Spinal cord (tissue), 10 donors: Measurements from ENCODE around the gene ZC3H12A. TPM values are rescaled to one million over a fixed set of nuclear protein-coding genes. Genes with fewer than 3 reads are reported as not detected.
"Not testable (repeated sequence)": the region's sequence is repeated elsewhere in the genome, so short reads cannot be mapped to it uniquely, and the experiment has no call there.

Source experiments
- DNase-seq, 6 donors: peaks; one replicate each; pipeline versions ENCODE4 v3.0.0 to v3.0.0-alpha.2; 2013 to 2015; ENCODE audit warnings: low spot score in 6 of 6, low read depth in 4 of 6
- H3K27ac ChIP-seq: one replicate; pipeline ENCODE4 v1.5.1; 2013; ENCODE audit warnings: low read depth, low read length, control low read depth
- H3K27me3 ChIP-seq: one replicate; pipeline ENCODE4 v1.6.1; 2013; ENCODE audit warnings: low read length; ENCODE audit not compliant: control insufficient read depth, insufficient read depth
- H3K36me3 ChIP-seq: one replicate; pipeline ENCODE4 v1.6.1; 2013; ENCODE audit warnings: low read length; ENCODE audit not compliant: control insufficient read depth, insufficient read depth
- H3K4me1 ChIP-seq: one replicate; pipeline ENCODE4 v1.6.1; 2013; ENCODE audit warnings: low read length; ENCODE audit not compliant: control insufficient read depth, insufficient read depth
- H3K4me3 ChIP-seq: one replicate; pipeline ENCODE4 v1.5.1; 2013; ENCODE audit warnings: low read depth, low read length, control low read depth
- H3K9me3 ChIP-seq: one replicate; pipeline ENCODE4 v1.6.1; 2013; ENCODE audit warnings: low read length; ENCODE audit not compliant: control insufficient read depth, insufficient read depth
- WGBS: methylation state at CpG from one replicate; pipeline ENCODE4 v1.1.5; 2013; ENCODE audit warnings: missing lambda C conversion rate; ENCODE audit not compliant: insufficient coverage; 5-methylcytosine and 5-hydroxymethylcytosine counted together
- polyA plus RNA-seq, 2 donors: library from polyadenylated mRNA; unstranded; fragments of 120-200 nt; gene quantifications; one replicate each; pipeline ENCODE4 v1.2.1, GENCODE V29; 2013; ENCODE audit not compliant: insufficient read length in 2 of 2
- total RNA-seq, 2 donors: library from RNA; depleted of rRNA in 1 of 2; stranded (reverse); fragments of 120-200 nt in 1 of 2; fragments of >200 nt in 1 of 2; gene quantifications; one replicate each; pipeline versions ENCODE4 v1.2.3 to v1.2.4, GENCODE V29; 2013 to 2014
- donor health status: healthy.

Gene ZC3H12A
- total and polyA plus RNA-seq, 4 donors: 0.65 to 2.4 (median 1.2) TPM

GRCh38 chr1:37513795-37514349 lies 39.5 kb downstream of the ZC3H12A start:
- no peaks in the 10 kb centered on the region for H3K9me3 ChIP-seq
- H3K4me3 ChIP-seq: peak overlapping the region; percentile 69
- under 1% methylated on average over 19 of the region's 26 CpGs for WGBS
- peaks cover 11% of the 10 kb centered on the region for H3K36me3 ChIP-seq
- H3K4me1 ChIP-seq: peaks cover 6% of the 10 kb centered on the region
- peak in 4 of 6 donors; percentile 15 to 81 (median 26) for DNase-seq
- H3K27me3 ChIP-seq: no peaks in the 10 kb centered on the region
- no peak overlapping the region for H3K27ac ChIP-seq

- no peaks in the 10 kb centered on the region for H3K27me3 ChIP-seq
- H3K4me1 ChIP-seq: peaks cover 6% of the 10 kb centered on the region
- WGBS: under 1% methylated on average over 98 of the region's 100 CpGs
- H3K36me3 ChIP-seq: peaks cover 9% of the 10 kb centered on the region
- H3K4me3 ChIP-seq: peak within 1 kb of the TSS; percentile 69
- peak within 1 kb of the TSS; percentile 88 for H3K27ac ChIP-seq
- peak; percentile 65 to 95 (median 80) for DNase-seq
- H3K9me3 ChIP-seq: no peaks in the 10 kb centered on the region
These were observed 40.2 kb downstream of the ZC3H12A start, which contains the start of gene MEAF6 for GRCh38 chr1:37514350-37515184. Gene MEAF6 (minus strand): TSS chr1:37514766. CDS start chr1:37514746, 20 bp downstream.

GRCh38 chr1:37515185-37516034 lies 41.0 kb downstream of the ZC3H12A start:
- 67% methylated on average over 4 of the region's 18 CpGs for WGBS
- Histone ChIP-seq H3K27ac (peak overlapping the region; percentile 88), H3K4me3 (peak overlapping the region; percentile 69)

DNA sequence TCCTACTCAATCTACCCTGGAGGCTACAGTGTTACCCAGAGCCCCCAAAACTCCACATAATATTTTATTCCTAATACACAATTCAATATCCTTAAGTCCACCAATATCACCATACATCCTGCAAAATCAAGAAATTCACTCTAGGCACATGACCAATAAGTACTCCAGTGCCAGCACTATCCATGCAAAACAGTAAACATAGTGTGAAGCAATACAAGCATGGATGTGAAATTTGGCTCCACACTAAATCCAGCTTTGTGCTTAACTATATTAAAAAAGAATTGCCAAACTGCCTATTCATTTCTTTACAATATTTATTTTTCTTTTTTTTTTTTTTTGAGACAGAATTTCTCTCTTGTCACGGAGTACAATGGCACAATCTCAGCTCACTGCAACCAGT lies 43.2 kb downstream of the ZC3H12A start:
- Histone ChIP-seq H3K4me1 (peaks cover 6% of the 10 kb centered on the region), H3K36me3 (no peaks in the 10 kb centered on the region), H3K4me3 (no peak overlapping the region), H3K9me3 (no peaks in the 10 kb centered on the region), H3K27ac (no peak overlapping the region), H3K27me3 (no peaks in the 10 kb centered on the region)
- DNase-seq: no peak
- 100% methylated on average over 1 of the region's 1 CpG for WGBS

More at GRCh38 chr1:37515185-37516034, 41.0 kb downstream of the ZC3H12A start:
- Histone ChIP-seq H3K4me1 (peaks cover 6% of the 10 kb centered on the region), H3K27me3 (no peaks in the 10 kb centered on the region), H3K36me3 (peaks cover 4% of the 10 kb centered on the region), H3K9me3 (no peaks in the 10 kb centered on the region)
- DNase-seq: peak in 1 of 6 donors; percentile 5

GRCh38 chr1:37518241-37518640 lies 43.9 kb downstream of the ZC3H12A start:
- WGBS: 97% methylated on average over 6 of the region's 31 CpGs
- H3K36me3 ChIP-seq, DNase-seq, H3K4me3 ChIP-seq, H3K27me3 ChIP-seq, H3K4me1 ChIP-seq, H3K27ac ChIP-seq, H3K9me3 ChIP-seq: not testable (repeated sequence)

DNA sequence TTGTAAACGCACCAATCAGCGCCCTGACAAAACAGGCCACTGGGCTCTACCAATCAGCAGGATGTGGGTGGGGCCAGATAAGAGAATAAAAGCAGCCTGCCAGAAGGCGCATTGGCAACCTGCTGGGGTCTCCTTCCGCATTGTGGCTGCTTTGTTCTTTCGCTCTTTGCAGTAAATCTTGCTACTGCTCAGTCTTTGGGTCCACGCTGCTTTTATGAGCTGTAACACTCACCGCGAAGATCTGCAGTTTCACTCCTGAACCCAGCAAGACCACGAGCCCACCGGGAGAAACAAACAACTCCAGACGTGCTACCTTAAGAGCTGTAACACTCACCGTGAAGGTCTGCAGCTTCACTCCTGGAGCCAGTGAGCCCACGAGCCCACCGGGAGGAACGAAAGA lies 44.5 kb downstream of the ZC3H12A start:
- not testable (repeated sequence) for H3K9me3 ChIP-seq, H3K27me3 ChIP-seq, H3K4me3 ChIP-seq, H3K4me1 ChIP-seq, H3K27ac ChIP-seq, H3K36me3 ChIP-seq, DNase-seq
- WGBS: 52% methylated on average over 15 of the region's 15 CpGs

DNA sequence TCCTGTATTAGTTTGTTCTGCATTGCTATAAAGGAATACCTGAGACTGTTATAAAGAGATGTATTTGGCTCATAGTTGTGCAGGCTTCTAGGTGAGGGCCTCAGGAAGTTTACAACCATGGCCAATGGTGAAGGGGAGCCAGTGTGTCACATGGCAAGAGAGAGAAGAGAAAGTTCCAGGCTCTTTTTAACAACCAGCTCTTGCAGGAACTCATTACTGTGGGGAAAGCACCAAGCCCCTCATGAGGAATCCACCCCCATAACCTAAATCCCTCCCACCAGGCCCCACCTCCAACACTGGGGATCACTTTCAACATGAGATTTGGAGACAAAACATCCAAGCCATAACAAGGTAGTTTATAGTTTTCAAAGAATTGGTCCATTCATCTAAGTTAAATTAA lies 45.2 kb downstream of the ZC3H12A start:
- Histone ChIP-seq H3K36me3 (no peaks in the 10 kb centered on the region), H3K27ac (no peak overlapping the region), H3K9me3 (no peaks in the 10 kb centered on the region), H3K27me3 (no peaks in the 10 kb centered on the region), H3K4me1 (no peaks in the 10 kb centered on the region), H3K4me3 (no peak overlapping the region)
- DNase-seq: no peak

DNA sequence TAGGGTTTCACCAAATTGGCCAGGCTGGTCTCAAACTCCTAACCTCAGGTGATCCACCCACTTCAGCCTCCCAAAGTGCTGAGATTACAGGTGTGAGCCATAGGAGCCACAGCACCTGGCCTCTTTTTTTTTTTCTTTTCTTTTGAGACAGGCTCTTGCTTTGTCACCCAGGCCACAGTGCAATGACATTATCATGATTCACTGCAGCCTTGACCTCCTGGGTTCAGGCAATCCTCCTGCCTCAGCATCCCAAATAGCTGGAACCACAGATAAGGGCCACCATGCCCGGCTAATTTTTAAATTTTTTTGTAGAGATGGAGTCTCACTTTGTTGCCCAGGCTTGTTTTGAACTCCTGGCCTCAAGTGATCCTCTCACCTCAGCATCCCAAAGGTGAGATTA lies 55.5 kb downstream of the ZC3H12A start:
- not testable (repeated sequence) for H3K27me3 ChIP-seq, H3K27ac ChIP-seq, DNase-seq, H3K36me3 ChIP-seq, H3K4me3 ChIP-seq, H3K9me3 ChIP-seq, H3K4me1 ChIP-seq
- WGBS: no CpG with 5 or more reads among the region's 1 CpG

- not testable (repeated sequence) for H3K27ac ChIP-seq, H3K27me3 ChIP-seq, H3K36me3 ChIP-seq, DNase-seq, H3K4me3 ChIP-seq, H3K9me3 ChIP-seq, H3K4me1 ChIP-seq
- WGBS: 83% methylated on average over 2 of the region's 4 CpGs
These were observed 58.2 kb downstream of the ZC3H12A start for GRCh38 chr1:37532418-37533156.
